Stimulated activated CD8-positive, alpha-beta memory T cell treated with anti-CD3 and anti-CD28 coated beads, Interleukin-7, amount 100 ng/mL, for 24 hours (primary cell): ENCODE measurements around the gene TOP1.

ENCODE experiments used
- DNase-seq: peaks from one replicate; pipeline ENCODE4 v3.0.0-alpha.2; 2020; ENCODE audit warnings: low read depth

The TOP1 gene

DNA sequence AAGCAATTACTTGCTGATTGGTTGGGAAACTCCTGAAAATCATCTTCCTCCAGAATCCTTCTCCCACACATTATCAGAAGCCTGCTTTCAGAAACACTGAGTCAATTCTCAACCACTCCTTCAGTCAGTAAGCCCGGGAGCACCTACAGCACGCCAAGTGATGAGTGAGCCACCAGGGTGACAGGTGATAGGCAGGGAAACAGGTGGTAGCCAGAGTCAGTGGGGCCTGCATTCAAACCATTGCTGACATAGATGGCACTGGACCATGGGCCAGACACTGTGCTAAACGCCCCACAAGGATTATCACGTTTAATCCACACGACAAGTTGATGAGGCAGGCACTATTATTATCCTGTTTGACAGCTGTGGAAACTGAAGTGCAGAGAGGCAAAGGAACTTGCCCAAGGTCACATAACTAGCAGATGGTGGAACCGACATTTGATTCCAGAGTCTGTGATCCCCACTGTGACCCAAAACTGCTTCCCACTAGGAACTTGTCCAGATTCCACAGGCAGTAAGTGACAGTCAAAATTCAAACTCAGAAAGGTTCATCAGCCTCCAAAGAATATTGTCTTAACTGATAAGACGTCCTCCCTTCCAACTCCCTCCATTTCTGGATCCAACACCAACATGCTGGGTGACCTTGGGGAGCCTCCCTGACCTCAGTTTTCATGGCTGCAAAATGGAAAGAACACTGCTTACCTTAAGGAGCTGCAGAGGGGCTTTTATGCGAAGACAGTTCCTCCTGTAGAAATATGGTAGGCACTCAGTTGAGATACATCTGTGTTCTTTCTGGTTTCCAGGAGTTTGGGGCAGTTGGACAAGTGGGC lies 23.9 kb upstream of the TOP1 start:
- no peak for DNase-seq

DNA sequence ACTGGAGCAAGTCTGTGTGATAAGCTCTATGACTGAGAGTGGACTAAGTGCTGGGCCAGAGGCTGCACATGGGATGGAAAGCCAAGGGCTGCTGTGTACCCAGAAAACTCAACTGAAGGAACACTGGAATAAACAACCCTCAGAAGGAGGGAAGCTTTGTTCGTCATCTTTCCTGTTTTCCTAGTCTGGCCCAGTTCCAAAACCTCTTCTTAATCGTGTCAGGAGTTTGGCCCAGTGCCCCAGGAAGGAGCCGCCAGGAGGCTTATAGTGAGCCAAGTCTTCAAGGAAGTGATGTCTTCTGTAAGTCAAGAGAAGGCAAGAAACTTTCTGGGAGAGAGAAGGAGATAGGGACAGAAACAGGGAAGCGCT lies 23.3 kb upstream of the TOP1 start:
- DNase-seq, result no peak

GRCh38 chr20:41006126-41006935 lies 22.3 kb upstream of the TOP1 start:
- DNase-seq, result no peak

- no peak for DNase-seq
Measured at GRCh38 chr20:41006936-41007474, 21.6 kb upstream of the TOP1 start.

- DNase-seq, result no peak
Measured at GRCh38 chr20:41007481-41007880, 21.1 kb upstream of the TOP1 start.

- no peak for DNase-seq
Measured at GRCh38 chr20:41009946-41010345, 18.7 kb upstream of the TOP1 start.

GRCh38 chr20:41011551-41012067 lies 17.0 kb upstream of the TOP1 start:
- no peak for DNase-seq

- no peak for DNase-seq
Measured at GRCh38 chr20:41014561-41015088, 14.0 kb upstream of the TOP1 start.

GRCh38 chr20:41017448-41018042 lies 11.1 kb upstream of the TOP1 start:
- no peak for DNase-seq

- DNase-seq, result no peak
Measured at GRCh38 chr20:41018153-41018552, 10.5 kb upstream of the TOP1 start.

- DNase-seq, result no peak
Measured at GRCh38 chr20:41023549-41023948, 5.1 kb upstream of the TOP1 start.

- no peak for DNase-seq
Measured at GRCh38 chr20:41027366-41027765, 1.3 kb upstream of the TOP1 start.

- no peak for DNase-seq
Measured at GRCh38 chr20:41027872-41028358, 707 bp upstream of the TOP1 start.

DNA sequence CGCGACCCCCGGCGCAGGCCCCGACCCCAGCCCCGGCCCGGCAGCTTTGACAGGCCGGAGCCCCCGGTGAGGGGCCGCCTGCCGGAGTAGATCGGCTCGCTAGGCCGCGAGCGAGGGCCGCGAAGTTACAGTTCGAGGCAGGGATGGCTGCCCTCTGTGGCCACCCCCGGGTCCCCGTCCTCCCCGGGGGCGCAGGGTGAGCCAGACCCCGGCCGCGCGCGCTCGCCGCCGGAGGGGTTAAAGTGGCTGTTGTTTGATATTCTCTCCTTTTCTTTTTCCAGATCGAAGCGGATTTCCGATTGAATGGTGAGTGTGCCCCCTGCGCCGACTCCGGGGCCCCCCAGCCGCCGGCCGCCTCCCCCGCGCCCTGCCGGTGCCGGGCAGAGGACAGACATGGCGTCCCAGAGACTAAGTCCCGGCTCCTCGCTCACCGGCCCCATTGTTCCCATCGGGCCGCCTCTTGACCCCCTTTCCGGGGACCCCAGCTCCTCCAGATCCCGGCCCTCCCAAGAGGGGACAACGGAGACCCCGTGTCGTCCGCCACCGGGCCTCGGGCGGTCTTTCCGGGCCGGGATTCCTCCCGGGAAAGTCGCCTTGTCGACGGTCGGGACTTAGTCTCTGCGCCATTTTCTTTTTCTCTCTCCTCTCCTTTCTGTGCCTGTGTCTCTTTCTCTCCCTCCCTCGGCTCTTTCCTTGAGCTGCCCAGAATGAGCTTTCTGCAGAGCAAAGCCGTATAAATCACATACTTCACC lies 704 bp downstream of the TOP1 start:
- DNase-seq, result no peak

- DNase-seq, result no peak
Measured at GRCh38 chr20:41030061-41030460, 1.4 kb downstream of the TOP1 start.

GRCh38 chr20:41030531-41031242 lies 2.1 kb downstream of the TOP1 start:
- DNase-seq, result no peak

- DNase-seq, result no peak
Measured at GRCh38 chr20:41031243-41031619, 2.6 kb downstream of the TOP1 start.

DNA sequence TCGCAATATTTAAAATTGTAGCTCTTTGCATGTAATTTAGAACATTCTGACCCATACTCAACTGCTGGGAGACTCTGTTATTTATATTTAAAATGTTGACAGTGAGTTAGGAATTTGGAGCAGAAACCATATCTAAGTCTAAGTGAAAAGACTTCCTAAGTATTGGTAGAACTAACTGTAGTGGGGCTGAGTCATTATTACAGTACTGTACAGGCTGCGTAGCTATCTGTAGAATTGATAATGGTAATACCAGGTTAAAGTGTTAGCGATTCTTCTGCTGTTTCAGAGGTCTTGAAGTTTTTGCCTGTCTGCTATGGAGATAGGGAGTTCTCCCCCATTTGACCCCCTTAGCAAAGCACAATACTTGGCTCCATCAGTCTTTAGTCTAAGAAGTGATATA lies 3.6 kb downstream of the TOP1 start:
- no peak for DNase-seq

DNA sequence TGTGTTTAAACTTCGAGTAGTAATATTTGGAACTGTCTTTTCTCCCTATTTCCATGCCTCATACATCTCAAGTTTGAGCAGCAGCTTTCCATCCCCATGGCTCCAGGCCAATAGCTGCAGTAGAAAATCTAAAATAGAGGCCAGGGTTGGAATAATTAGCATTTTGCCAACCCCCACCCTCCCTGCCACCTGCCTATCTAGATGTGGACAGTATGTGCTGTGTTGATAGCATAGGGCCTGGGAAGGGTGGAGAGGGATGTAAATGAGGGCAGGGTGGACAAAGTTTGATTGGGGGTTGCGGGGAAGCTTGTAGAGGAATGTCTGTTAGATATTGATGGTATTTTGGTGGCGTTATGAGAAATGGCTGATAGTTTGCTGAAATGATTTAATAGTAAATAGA lies 5.6 kb downstream of the TOP1 start:
- no peak for DNase-seq

DNA sequence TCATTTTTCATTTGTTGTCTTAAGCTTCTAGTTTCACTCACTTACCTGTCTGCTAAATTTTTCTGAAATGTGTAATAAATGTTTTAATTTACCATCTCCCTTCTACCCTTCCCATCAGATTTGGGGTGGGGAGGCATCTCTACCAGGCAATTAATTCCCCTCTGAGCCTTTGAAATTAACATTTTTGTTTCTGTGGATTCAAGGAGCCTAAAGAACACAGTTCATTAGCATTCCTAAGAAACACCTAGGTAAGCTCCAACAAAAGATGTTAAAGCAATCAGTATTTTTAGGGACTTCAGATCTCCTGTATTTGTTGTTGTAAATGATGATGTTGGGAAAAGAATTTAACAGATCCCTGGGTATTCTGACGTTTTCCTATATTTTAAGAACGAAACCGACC lies 6.6 kb downstream of the TOP1 start:
- DNase-seq, result no peak

DNA sequence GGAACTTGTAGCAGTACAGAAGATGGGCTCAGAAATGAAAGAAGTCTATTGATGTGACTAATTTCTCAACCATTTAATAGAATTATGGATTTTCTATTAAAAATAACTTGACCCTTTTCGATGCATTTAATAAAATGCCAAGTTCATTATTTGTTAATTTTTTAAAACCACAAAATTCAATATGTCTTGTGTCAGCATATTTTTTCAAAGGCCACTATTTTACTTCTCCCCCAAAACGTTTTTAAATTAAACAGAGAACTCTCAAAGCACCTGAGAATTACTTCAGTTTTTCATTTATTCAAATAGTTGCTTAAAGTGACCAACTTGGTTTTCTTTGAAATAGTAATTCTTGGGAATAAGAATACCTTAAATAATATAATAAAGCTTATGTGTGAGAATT lies 8.6 kb downstream of the TOP1 start:
- no peak for DNase-seq
